SKM-1 (cell line): Measurements from ENCODE around the gene WWTR1.

ENCODE experiments used
- DNase-seq: peaks from one replicate; lab custom pipeline; 2025; ENCODE audit not compliant: unreplicated experiment; lab: John Stamatoyannopoulos, UW

Gene WWTR1

GRCh38 chr3:149655826-149656574 is 1.8 kb downstream of the WWTR1 start:
- no peak for DNase-seq

- no peak for DNase-seq
Measured at GRCh38 chr3:149654188-149654601, 3.6 kb downstream of the WWTR1 start.

GRCh38 chr3:149653564-149653963 is 4.3 kb downstream of the WWTR1 start:
- no peak for DNase-seq

- no peak for DNase-seq
Measured at GRCh38 chr3:149653136-149653535, 4.7 kb downstream of the WWTR1 start.

GRCh38 chr3:149650828-149651227 is 7.0 kb downstream of the WWTR1 start:
- no peak for DNase-seq

GRCh38 chr3:149648525-149648924 is 9.3 kb downstream of the WWTR1 start:
- no peak for DNase-seq

GRCh38 chr3:149647812-149648211 is 10.0 kb downstream of the WWTR1 start:
- no peak for DNase-seq

- DNase-seq: no peak
Measured at GRCh38 chr3:149647285-149647684, 10.5 kb downstream of the WWTR1 start.

GRCh38 chr3:149646181-149646766 is 11.6 kb downstream of the WWTR1 start:
- no peak for DNase-seq

GRCh38 chr3:149643963-149644362 is 13.9 kb downstream of the WWTR1 start:
- no peak for DNase-seq

- DNase-seq: no peak
Measured at GRCh38 chr3:149643482-149643798, 14.4 kb downstream of the WWTR1 start.

GRCh38 chr3:149640976-149641728 is 16.7 kb downstream of the WWTR1 start:
- no peak for DNase-seq

- no peak for DNase-seq
Measured at GRCh38 chr3:149639093-149639486, 18.7 kb downstream of the WWTR1 start.

- no peak for DNase-seq
Measured at GRCh38 chr3:149638228-149639092, 19.4 kb downstream of the WWTR1 start.

- no peak for DNase-seq
Measured at GRCh38 chr3:149635396-149635795, 22.4 kb downstream of the WWTR1 start.

GRCh38 chr3:149634573-149634972 is 23.3 kb downstream of the WWTR1 start:
- DNase-seq: no peak

- DNase-seq: no peak
Measured at GRCh38 chr3:149634072-149634471, 23.8 kb downstream of the WWTR1 start.

GRCh38 chr3:149632225-149632624 is 25.6 kb downstream of the WWTR1 start:
- no peak for DNase-seq

- DNase-seq: no peak
Measured at GRCh38 chr3:149630806-149631205, 27.0 kb downstream of the WWTR1 start.

- no peak for DNase-seq
Measured at GRCh38 chr3:149628957-149629670, 28.7 kb downstream of the WWTR1 start.

- DNase-seq: no peak
Measured at GRCh38 chr3:149626671-149627070, 31.2 kb downstream of the WWTR1 start.
